Mucosa of stomach (tissue), 1 donor: ENCODE results near the gene CPB1.
"Not testable (repeated sequence)": the region's sequence is repeated elsewhere in the genome, so short reads cannot be mapped to it uniquely, and the experiment has no call there.

Experiments
- H3K27me3 ChIP-seq: one replicate; pipeline ENCODE4 v1.7.0; 2013; ENCODE audit warnings: mild to moderate bottlenecking, low read length; ENCODE audit not compliant: control insufficient read depth, insufficient read depth
- H3K36me3 ChIP-seq: one replicate; pipeline ENCODE4 v1.7.0; 2013; ENCODE audit warnings: low read length; ENCODE audit not compliant: control insufficient read depth, insufficient read depth
- H3K4me1 ChIP-seq: one replicate; pipeline ENCODE4 v1.7.0; 2013; ENCODE audit warnings: mild to moderate bottlenecking, low read length; ENCODE audit not compliant: control insufficient read depth, insufficient read depth
- H3K4me3 ChIP-seq: one replicate; pipeline ENCODE4 v1.7.0; 2013; ENCODE audit warnings: low read length
- H3K9ac ChIP-seq: one replicate; pipeline ENCODE4 v1.7.0; 2013; ENCODE audit warnings: mild to moderate bottlenecking, low read length, moderate library complexity
- H3K9me3 ChIP-seq: one replicate; pipeline ENCODE4 v1.7.0; 2013; ENCODE audit warnings: mild to moderate bottlenecking, low read length, moderate library complexity; ENCODE audit not compliant: control insufficient read depth
- donor health status: Pancreatic carcinoma.

The CPB1 gene

GRCh38 chr3:148827585-148827984, at the start of gene CPB1:
Gene CPB1, plus strand, starts transcription at chr3:148827811. Its CDS starts 13 bp downstream, at chr3:148827824.
- Histone ChIP-seq H3K4me3 (no peak within 1 kb of the TSS), H3K4me1 (no peaks in the 10 kb centered on the region), H3K27me3 (no peaks in the 10 kb centered on the region), H3K9me3 (no peaks in the 10 kb centered on the region), H3K9ac (no peak within 1 kb of the TSS), H3K36me3 (no peaks in the 10 kb centered on the region)

- Histone ChIP-seq H3K4me3 (no peak overlapping the region), H3K4me1 (no peaks in the 10 kb centered on the region), H3K36me3 (no peaks in the 10 kb centered on the region), H3K9ac (no peak overlapping the region), H3K9me3 (no peaks in the 10 kb centered on the region), H3K27me3 (no peaks in the 10 kb centered on the region)
These were observed 48.7 kb upstream of the CPB1 start for GRCh38 chr3:148778926-148779325.

- H3K27me3 ChIP-seq, H3K4me3 ChIP-seq, H3K36me3 ChIP-seq, H3K4me1 ChIP-seq, H3K9me3 ChIP-seq, H3K9ac ChIP-seq: not testable (repeated sequence)
These were observed 42.6 kb upstream of the CPB1 start for GRCh38 chr3:148785026-148785425.

- H3K36me3 ChIP-seq, H3K9ac ChIP-seq, H3K27me3 ChIP-seq, H3K4me3 ChIP-seq, H3K4me1 ChIP-seq, H3K9me3 ChIP-seq: not testable (repeated sequence)
These were observed 41.5 kb upstream of the CPB1 start for GRCh38 chr3:148786159-148786558.

- no peaks in the 10 kb centered on the region for H3K4me1 ChIP-seq
- no peaks in the 10 kb centered on the region for H3K27me3 ChIP-seq
- no peak overlapping the region for H3K4me3 ChIP-seq
- no peaks in the 10 kb centered on the region for H3K36me3 ChIP-seq
- H3K9ac ChIP-seq: no peak overlapping the region
- no peaks in the 10 kb centered on the region for H3K9me3 ChIP-seq
These were observed 38.5 kb upstream of the CPB1 start for GRCh38 chr3:148789146-148789545.

- Histone ChIP-seq H3K36me3 (no peaks in the 10 kb centered on the region), H3K4me1 (no peaks in the 10 kb centered on the region), H3K4me3 (no peak overlapping the region), H3K9ac (no peak overlapping the region), H3K27me3 (no peaks in the 10 kb centered on the region), H3K9me3 (no peaks in the 10 kb centered on the region)
These were observed 37.7 kb upstream of the CPB1 start for GRCh38 chr3:148789906-148790305.

GRCh38 chr3:148790370-148790769, 37.2 kb upstream of the CPB1 start:
- H3K9ac ChIP-seq: no peak overlapping the region
- no peak overlapping the region for H3K4me3 ChIP-seq
- no peaks in the 10 kb centered on the region for H3K9me3 ChIP-seq
- no peaks in the 10 kb centered on the region for H3K36me3 ChIP-seq
- no peaks in the 10 kb centered on the region for H3K27me3 ChIP-seq
- no peaks in the 10 kb centered on the region for H3K4me1 ChIP-seq

- Histone ChIP-seq H3K9me3 (no peaks in the 10 kb centered on the region), H3K36me3 (no peaks in the 10 kb centered on the region), H3K4me1 (no peaks in the 10 kb centered on the region), H3K27me3 (no peaks in the 10 kb centered on the region), H3K9ac (no peak overlapping the region), H3K4me3 (no peak overlapping the region)
These were observed 36.5 kb upstream of the CPB1 start for GRCh38 chr3:148790851-148791735.

GRCh38 chr3:148791920-148792319, 35.7 kb upstream of the CPB1 start:
- Histone ChIP-seq H3K27me3 (no peaks in the 10 kb centered on the region), H3K36me3 (no peaks in the 10 kb centered on the region), H3K9me3 (no peaks in the 10 kb centered on the region), H3K4me1 (no peaks in the 10 kb centered on the region), H3K4me3 (no peak overlapping the region), H3K9ac (no peak overlapping the region)

- Histone ChIP-seq H3K4me1 (no peaks in the 10 kb centered on the region), H3K9me3 (no peaks in the 10 kb centered on the region), H3K36me3 (no peaks in the 10 kb centered on the region), H3K4me3 (no peak overlapping the region), H3K27me3 (no peaks in the 10 kb centered on the region), H3K9ac (no peak overlapping the region)
These were observed 35.1 kb upstream of the CPB1 start for GRCh38 chr3:148792516-148792915.

- no peaks in the 10 kb centered on the region for H3K27me3 ChIP-seq
- H3K4me1 ChIP-seq: no peaks in the 10 kb centered on the region
- no peak overlapping the region for H3K9ac ChIP-seq
- no peaks in the 10 kb centered on the region for H3K9me3 ChIP-seq
- H3K4me3 ChIP-seq: no peak overlapping the region
- H3K36me3 ChIP-seq: no peaks in the 10 kb centered on the region
These were observed 30.8 kb upstream of the CPB1 start for GRCh38 chr3:148796799-148797198.

GRCh38 chr3:148797795-148798194, 29.8 kb upstream of the CPB1 start:
- H3K27me3 ChIP-seq: no peaks in the 10 kb centered on the region
- H3K9ac ChIP-seq: no peak overlapping the region
- no peak overlapping the region for H3K4me3 ChIP-seq
- H3K9me3 ChIP-seq: no peaks in the 10 kb centered on the region
- no peaks in the 10 kb centered on the region for H3K4me1 ChIP-seq
- H3K36me3 ChIP-seq: no peaks in the 10 kb centered on the region
